ENCODE data around the gene RNASEH1.

DNA sequence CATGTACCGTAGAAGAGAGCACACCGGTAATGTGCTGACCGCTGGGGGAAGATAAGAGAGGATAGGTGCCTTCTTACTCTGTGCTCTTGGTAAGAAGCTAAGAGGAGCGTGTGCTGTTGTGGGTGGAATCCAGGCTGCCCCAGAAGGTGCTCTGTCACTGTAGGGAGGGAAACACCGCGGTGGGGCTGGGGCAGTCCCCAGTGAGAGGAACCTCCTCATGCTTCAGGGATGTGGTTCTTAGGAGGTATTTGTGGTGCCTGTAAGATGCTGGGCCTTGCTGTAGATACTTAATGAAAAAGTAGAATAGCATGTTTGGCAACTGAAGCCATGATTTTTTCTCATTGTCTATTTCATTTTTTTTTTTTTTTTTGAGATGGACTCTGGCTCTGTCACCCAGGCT lies 37.9 kb upstream of the RNASEH1 start:
- TF ChIP-seq, protein P1, sequence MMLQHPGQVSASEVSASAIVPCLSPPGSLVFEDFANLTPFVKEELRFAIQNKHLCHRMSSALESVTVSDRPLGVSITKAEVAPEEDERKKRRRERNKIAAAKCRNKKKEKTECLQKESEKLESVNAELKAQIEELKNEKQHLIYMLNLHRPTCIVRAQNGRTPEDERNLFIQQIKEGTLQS (IDR thresholded peaks at IDR 0.05), result no peak
- TF ChIP-seq, protein P2, sequence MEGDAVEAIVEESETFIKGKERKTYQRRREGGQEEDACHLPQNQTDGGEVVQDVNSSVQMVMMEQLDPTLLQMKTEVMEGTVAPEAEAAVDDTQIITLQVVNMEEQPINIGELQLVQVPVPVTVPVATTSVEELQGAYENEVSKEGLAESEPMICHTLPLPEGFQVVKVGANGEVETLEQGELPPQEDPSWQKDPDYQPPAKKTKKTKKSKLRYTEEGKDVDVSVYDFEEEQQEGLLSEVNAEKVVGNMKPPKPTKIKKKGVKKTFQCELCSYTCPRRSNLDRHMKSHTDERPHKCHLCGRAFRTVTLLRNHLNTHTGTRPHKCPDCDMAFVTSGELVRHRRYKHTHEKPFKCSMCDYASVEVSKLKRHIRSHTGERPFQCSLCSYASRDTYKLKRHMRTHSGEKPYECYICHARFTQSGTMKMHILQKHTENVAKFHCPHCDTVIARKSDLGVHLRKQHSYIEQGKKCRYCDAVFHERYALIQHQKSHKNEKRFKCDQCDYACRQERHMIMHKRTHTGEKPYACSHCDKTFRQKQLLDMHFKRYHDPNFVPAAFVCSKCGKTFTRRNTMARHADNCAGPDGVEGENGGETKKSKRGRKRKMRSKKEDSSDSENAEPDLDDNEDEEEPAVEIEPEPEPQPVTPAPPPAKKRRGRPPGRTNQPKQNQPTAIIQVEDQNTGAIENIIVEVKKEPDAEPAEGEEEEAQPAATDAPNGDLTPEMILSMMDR (IDR thresholded peaks at IDR 0.05; ENCODE audit: low read depth, low read length, missing input control), result no peak
- TF ChIP-seq, protein P3, sequence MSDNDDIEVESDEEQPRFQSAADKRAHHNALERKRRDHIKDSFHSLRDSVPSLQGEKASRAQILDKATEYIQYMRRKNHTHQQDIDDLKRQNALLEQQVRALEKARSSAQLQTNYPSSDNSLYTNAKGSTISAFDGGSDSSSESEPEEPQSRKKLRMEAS (IDR thresholded peaks at IDR 0.05), result no peak
- TF ChIP-seq HNF4A (conservative IDR thresholded peaks at IDR 0.05), result no peak
- no peak for TF ChIP-seq JUND (IDR thresholded peaks at IDR 0.05)
- no peak for TF ChIP-seq RAD21 (IDR thresholded peaks at IDR 0.05)
- TF ChIP-seq SP1 (IDR thresholded peaks at IDR 0.05), result no peak
- TF ChIP-seq EGR1 (IDR thresholded peaks at IDR 0.05; ENCODE audit: low read depth in 2 of 2), result no peak
- TF ChIP-seq, protein P4, sequence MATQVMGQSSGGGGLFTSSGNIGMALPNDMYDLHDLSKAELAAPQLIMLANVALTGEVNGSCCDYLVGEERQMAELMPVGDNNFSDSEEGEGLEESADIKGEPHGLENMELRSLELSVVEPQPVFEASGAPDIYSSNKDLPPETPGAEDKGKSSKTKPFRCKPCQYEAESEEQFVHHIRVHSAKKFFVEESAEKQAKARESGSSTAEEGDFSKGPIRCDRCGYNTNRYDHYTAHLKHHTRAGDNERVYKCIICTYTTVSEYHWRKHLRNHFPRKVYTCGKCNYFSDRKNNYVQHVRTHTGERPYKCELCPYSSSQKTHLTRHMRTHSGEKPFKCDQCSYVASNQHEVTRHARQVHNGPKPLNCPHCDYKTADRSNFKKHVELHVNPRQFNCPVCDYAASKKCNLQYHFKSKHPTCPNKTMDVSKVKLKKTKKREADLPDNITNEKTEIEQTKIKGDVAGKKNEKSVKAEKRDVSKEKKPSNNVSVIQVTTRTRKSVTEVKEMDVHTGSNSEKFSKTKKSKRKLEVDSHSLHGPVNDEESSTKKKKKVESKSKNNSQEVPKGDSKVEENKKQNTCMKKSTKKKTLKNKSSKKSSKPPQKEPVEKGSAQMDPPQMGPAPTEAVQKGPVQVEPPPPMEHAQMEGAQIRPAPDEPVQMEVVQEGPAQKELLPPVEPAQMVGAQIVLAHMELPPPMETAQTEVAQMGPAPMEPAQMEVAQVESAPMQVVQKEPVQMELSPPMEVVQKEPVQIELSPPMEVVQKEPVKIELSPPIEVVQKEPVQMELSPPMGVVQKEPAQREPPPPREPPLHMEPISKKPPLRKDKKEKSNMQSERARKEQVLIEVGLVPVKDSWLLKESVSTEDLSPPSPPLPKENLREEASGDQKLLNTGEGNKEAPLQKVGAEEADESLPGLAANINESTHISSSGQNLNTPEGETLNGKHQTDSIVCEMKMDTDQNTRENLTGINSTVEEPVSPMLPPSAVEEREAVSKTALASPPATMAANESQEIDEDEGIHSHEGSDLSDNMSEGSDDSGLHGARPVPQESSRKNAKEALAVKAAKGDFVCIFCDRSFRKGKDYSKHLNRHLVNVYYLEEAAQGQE (IDR thresholded peaks at IDR 0.05), result no peak
- TF ChIP-seq TAF1 (conservative IDR thresholded peaks at IDR 0.05), result no peak
